Activated T-cell treated with anti-CD3 and anti-CD28 coated beads, Interleukin-2, amount 50 U/mL, for 72 hours (primary cell): ENCODE results near the gene USP36. TPM values are rescaled to one million over a fixed set of nuclear protein-coding genes. Genes with fewer than 3 reads are reported as not detected.

Source experiments
- ATAC-seq, 2 donors: fragments of 150-1000 bp; cut with Tn5 transposase; replicated peaks in 1 of 2; 2 replicates each; pipeline ENCODE4 v1.10.0; 2021; ENCODE audit warnings: moderate library complexity in 2 of 2, mild to moderate bottlenecking in 1 of 2
- DNase-seq, 2 donors: peaks; one replicate each; pipeline ENCODE4 v3.0.0; 2021 to 2022; ENCODE audit warnings: mixed read lengths in 1 of 2
- H3K27ac Mint-ChIP-seq: one replicate; pipeline ENCODE4 v1.8.0; 2022; ENCODE audit warnings: mild to moderate bottlenecking, moderate library complexity, mixed read lengths
- H3K27me3 Mint-ChIP-seq: one replicate; pipeline ENCODE4 v1.8.0; 2022; ENCODE audit warnings: low read depth, mixed read lengths
- H3K36me3 Mint-ChIP-seq, 2 donors: one replicate each; pipeline ENCODE4 v1.8.0; 2022; ENCODE audit warnings: mixed read lengths in 2 of 2, mild to moderate bottlenecking in 1 of 2; ENCODE audit not compliant: insufficient read depth in 2 of 2
- H3K4me1 Mint-ChIP-seq: one replicate; pipeline ENCODE4 v1.8.0; 2022; ENCODE audit warnings: low read depth, mixed read lengths
- H3K4me3 Mint-ChIP-seq, 2 donors: one replicate each; pipeline ENCODE4 v1.8.0; 2022; ENCODE audit warnings: mild to moderate bottlenecking in 2 of 2, mixed read lengths in 2 of 2, moderate library complexity in 2 of 2
- H3K9me3 Mint-ChIP-seq, 2 donors: one replicate each; pipeline ENCODE4 v1.8.0; 2022; ENCODE audit warnings: mixed read lengths in 2 of 2
- total RNA-seq, 2 donors: library from RNA; stranded (reverse); gene quantifications; one replicate each; pipeline ENCODE4 v1.2.3, GENCODE V29; 2022

The USP36 gene
- total RNA-seq, 2 donors from 2014 or later = 113 to 124 TPM

DNA sequence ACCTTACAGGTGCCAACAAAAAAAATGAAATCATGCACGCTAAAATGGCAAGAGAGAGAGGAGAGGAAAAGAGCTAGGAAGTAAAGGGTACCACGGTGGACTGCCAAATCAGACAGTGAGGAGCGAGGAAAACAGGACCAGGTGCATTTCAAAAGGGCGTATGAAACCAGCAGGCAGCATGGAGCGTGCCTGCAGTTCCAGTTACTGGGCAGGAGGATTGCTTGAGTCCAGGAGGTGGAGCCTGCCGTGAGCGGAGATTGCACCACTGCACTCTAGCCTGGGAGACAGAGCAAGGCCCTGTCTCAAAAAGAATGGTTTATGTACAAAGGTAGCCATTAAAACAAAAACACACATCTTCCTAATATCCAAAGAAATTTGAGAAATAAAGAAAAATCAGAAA is 16.4 kb downstream of the USP36 start:
- peaks cover 40% of the 10 kb centered on the region for H3K4me1 Mint-ChIP-seq
- no peak for ATAC-seq
- H3K9me3 Mint-ChIP-seq = no peaks in the 10 kb centered on the region
- H3K27ac Mint-ChIP-seq = peak overlapping the region; percentile 47
- DNase-seq = no peak
- no peak overlapping the region for H3K4me3 Mint-ChIP-seq
- H3K36me3 Mint-ChIP-seq = peaks cover 15 to 35% of the 10 kb centered on the region in 2 donors
- H3K27me3 Mint-ChIP-seq = no peaks in the 10 kb centered on the region

DNA sequence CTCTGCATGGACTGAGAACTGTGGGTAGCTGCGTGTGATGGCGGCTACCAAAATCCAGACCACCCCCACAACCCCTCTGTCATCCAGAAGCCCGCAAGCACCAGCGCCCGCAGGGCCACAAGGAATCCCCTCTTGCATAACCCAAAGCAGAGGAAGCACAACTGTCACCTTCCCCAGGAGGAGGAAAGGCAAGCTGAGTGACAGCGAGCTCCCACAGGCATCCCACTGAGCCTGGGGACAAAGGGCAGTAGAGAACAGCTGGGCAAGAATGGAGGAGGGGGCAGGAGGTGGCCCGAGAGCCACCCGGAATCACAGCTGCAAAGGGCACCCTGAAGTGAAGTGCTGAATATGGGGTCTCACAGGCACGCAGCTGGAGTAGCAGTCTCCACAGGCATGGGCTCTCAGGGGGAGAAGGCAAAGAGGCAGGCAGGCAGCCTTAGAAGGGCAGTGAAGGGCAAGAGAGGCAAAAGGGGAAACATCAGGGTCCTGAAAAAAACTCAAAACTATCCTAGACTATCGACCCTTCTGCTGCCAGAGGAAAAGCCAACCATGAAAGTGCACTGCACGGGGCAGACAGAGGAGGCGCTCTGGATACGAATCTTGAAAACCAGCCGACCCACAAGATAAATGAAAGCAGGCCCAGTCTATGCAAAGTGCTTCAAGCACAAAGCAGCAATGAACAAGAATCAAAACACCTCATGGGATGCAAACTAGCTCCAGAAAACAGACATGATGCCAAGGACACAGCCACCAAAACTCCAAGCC is 17.1 kb downstream of the USP36 start:
- no peaks in the 10 kb centered on the region for H3K9me3 Mint-ChIP-seq
- H3K27ac Mint-ChIP-seq = peak overlapping the region; percentile 47
- peaks cover 21 to 41% of the 10 kb centered on the region in 2 donors for H3K36me3 Mint-ChIP-seq
- H3K27me3 Mint-ChIP-seq = no peaks in the 10 kb centered on the region
- ATAC-seq (no peak), DNase-seq (no peak)
- no peak overlapping the region for H3K4me3 Mint-ChIP-seq
- H3K4me1 Mint-ChIP-seq = peaks cover 46% of the 10 kb centered on the region

DNA sequence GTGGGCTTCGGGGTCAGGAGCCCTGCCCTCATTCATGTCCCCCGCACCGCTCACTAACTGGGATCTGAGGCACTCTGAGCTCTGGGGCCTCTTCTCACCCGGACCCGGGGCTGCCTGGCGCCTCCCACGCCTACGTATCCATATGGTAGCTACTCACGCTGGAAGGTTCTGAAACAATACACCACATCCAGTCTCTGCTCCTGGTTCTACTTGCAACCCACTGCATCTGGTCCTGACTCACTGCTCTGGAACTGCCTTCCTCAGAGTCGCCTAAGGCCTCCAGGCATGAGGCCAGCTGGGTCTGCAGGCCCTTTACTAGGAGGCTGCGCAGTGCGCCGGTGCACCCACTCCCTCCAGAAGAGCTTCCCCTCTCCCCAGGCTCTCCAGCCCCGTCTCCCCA is 18.1 kb downstream of the USP36 start:
- Mint-ChIP-seq H3K27me3 (no peaks in the 10 kb centered on the region), H3K4me1 (peaks cover 51% of the 10 kb centered on the region), H3K36me3 (peaks cover 21 to 39% of the 10 kb centered on the region in 2 donors), H3K9me3 (no peaks in the 10 kb centered on the region), H3K27ac (no peak overlapping the region), H3K4me3 (no peak overlapping the region)
- no peak for ATAC-seq
- no peak for DNase-seq

DNA sequence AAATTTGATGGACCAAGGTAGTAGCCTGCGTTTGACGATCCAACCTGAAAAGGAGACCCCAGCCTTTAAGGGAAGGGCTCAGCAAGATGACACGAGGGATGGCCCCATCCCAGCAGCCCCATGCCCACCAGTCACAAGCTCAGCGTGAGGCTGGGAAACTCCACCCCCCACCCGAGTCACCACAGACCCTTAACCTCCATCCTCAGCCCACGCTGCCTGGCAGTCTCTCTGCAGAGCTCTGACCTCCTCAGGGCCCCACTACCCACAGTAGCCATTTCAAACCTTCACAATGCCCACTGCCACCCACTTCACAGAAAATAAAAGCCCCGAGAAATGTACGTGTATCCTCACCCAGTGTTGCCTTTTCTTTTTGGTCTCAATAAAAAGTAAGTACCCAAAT is 18.7 kb downstream of the USP36 start:
- H3K27me3 Mint-ChIP-seq = no peaks in the 10 kb centered on the region
- no peaks in the 10 kb centered on the region for H3K9me3 Mint-ChIP-seq
- DNase-seq (no peak), ATAC-seq (no peak)
- H3K4me1 Mint-ChIP-seq = peaks cover 57% of the 10 kb centered on the region
- H3K36me3 Mint-ChIP-seq = peaks cover 24 to 41% of the 10 kb centered on the region in 2 donors
- no peak overlapping the region for H3K27ac Mint-ChIP-seq
- no peak overlapping the region for H3K4me3 Mint-ChIP-seq

DNA sequence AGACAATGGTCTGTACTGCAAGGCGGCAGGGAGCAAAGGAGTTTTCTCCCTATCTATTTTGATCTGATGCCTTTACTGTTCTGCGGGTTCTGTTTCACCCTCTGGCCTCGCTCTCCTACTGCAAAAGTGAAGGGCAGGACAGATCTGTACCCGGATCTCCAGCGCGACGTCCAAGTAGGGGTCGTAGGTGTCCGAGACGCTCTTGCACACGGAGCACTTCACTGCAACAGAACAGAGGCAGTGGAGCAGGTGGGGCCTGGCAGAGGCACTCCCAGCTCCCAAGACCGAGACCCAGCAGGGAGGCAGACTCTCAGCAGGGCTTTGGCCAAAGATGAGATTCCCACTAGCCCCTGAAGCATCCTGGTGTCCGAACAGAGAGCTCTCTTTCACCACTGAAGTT is 19.8 kb downstream of the USP36 start:
- DNase-seq (no peak), ATAC-seq (no peak)
- H3K27me3 Mint-ChIP-seq = no peaks in the 10 kb centered on the region
- H3K9me3 Mint-ChIP-seq = no peaks in the 10 kb centered on the region
- H3K4me1 Mint-ChIP-seq = peaks cover 62% of the 10 kb centered on the region
- H3K4me3 Mint-ChIP-seq = peak overlapping the region in 1 of 2 donors; percentile 6
- H3K27ac Mint-ChIP-seq = no peak overlapping the region
- peaks cover 27 to 45% of the 10 kb centered on the region in 2 donors for H3K36me3 Mint-ChIP-seq

DNA sequence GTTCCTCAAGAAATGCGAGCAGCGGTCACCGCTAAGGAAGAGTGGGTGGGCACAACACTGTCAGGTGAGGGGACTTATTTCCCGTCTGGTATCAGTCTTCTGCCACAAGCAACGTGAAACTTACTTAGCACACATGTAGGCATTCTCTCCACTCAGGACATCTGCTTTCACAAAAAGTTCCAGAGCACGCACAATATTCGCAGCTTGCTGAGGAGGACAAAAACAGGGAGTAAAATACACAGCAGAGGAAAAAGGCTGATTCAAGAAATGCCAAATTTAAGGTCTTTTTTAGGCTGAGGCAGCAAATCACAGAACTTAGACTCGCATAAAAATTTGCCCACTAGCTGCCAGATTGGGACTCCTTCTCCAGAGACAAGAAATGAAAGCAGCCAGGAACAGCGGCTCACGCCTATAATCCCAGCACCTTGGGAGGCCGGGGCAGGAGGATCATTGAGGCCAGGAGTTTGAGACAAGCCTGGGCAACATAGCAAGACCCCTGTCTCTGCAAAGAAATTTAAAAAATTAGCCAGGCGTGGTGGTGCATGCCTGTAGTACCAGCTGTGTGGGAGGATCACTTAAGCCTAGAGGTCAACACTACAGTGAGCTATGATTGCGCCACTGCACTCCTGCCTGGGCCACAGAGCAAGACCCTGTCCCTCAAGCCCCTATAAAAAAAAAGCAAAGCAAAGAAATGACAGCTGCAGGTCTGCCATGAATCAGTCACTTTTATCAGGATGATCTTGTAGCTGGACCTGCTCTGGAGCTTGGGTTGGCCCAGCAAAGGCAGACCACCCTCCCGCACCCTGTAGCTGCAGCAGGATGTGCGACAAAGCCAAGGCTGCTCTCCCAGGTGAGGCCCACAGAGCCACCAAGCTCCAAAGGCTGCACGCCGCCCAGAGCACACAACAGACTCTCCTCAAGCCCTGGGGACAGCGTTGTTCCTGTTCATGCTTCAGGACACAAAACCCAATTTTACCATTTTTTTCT is 20.5 kb downstream of the USP36 start:
- peak overlapping the region; percentile 78 for H3K27ac Mint-ChIP-seq
- ATAC-seq = no peak
- peak overlapping the region; percentile 70 to 71 for H3K4me3 Mint-ChIP-seq
- H3K27me3 Mint-ChIP-seq = no peaks in the 10 kb centered on the region
- peaks cover 27 to 43% of the 10 kb centered on the region in 2 donors for H3K36me3 Mint-ChIP-seq
- no peaks in the 10 kb centered on the region for H3K9me3 Mint-ChIP-seq
- H3K4me1 Mint-ChIP-seq = peaks cover 61% of the 10 kb centered on the region
- DNase-seq = no peak

DNA sequence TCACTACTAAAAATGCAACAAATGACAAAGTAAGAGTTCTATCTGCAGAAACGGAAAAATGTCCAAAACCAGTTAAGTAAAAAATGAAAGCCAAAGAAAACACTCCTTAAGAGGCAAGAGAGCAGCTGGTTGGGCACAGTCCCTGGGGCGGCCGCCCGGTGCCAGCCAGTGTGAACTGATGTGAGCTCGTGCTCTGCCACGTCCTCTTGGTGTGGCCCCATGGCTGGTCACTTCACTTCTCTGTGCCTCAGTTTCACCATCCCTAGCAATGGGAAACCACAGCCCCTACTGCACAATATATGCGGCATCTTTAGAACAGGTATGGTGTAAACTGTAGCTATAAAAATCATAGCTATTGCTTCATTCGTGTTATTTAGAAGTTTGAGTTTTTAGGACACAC is 21.2 kb downstream of the USP36 start:
- H3K36me3 Mint-ChIP-seq = peaks cover 27 to 45% of the 10 kb centered on the region in 2 donors
- peaks cover 55% of the 10 kb centered on the region for H3K4me1 Mint-ChIP-seq
- H3K4me3 Mint-ChIP-seq = peak overlapping the region; percentile 70 to 71
- no peaks in the 10 kb centered on the region for H3K27me3 Mint-ChIP-seq
- ATAC-seq (no peak), DNase-seq (peak in 1 of 2 donors; percentile 24)
- H3K27ac Mint-ChIP-seq = peak overlapping the region; percentile 78
- H3K9me3 Mint-ChIP-seq = no peaks in the 10 kb centered on the region

DNA sequence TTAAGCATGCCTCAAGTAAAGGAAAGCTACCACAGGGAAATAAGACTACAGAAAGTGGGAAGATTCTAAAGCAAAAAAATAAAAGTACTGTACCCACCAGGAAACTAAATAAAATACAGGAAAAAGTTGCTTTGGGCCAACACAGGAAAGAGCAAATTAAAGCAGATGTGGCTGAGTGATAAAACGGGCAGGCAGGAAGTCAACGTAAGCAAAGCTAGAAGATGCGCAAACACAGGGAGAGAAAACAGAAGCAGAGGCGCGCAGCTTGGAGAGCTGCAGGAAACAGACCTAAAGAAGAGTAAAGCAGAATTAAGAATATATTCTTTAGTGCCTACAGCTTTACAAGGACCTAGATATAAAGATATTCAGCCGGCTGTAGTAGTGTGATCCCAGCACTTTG is 21.7 kb downstream of the USP36 start:
- H3K4me3 Mint-ChIP-seq = peak overlapping the region; percentile 70 to 71
- DNase-seq (peak; percentile 36 to 55), ATAC-seq (peak in 1 of 2 donors; percentile 12)
- H3K27me3 Mint-ChIP-seq = no peaks in the 10 kb centered on the region
- H3K36me3 Mint-ChIP-seq = peaks cover 24 to 49% of the 10 kb centered on the region in 2 donors
- H3K9me3 Mint-ChIP-seq = no peaks in the 10 kb centered on the region
- H3K4me1 Mint-ChIP-seq = peaks cover 55% of the 10 kb centered on the region
- H3K27ac Mint-ChIP-seq = peak overlapping the region; percentile 78

DNA sequence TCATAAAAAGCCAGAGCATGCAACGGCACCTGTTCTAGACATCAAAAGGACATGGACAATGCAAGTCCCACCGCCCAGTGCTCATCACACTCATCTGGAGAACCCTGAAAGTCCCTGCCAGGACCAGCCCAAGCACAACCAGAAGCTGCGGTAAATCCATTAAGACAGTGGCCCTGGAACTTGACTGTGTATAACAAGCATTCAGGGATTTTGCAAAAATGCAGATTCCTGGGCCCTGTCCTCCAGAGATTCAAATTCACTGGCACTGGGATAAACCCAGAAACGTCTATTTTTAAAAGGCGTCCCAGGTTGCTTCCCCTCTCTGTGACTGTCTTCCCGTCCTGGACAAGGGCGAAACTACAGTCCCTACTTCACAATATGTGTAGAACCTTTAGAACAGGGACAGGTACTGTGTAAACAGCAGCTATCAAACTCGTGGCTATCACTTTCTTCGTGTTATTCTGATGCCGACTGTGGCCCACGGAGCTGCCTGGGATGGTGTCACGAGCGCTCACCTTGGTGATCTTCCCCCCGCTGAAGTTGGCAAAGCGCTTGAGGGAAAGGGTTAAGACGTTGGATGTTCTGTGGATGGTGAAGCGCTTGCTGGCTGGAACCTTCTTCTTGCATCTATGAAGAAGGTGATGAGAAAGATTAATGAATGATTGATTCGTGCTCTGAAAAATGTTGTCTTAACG is 22.3 kb downstream of the USP36 start:
- ATAC-seq (no peak), DNase-seq (no peak)
- Mint-ChIP-seq H3K27me3 (no peaks in the 10 kb centered on the region), H3K9me3 (no peaks in the 10 kb centered on the region), H3K36me3 (peaks cover 21 to 48% of the 10 kb centered on the region in 2 donors), H3K4me3 (peak overlapping the region; percentile 70 to 71), H3K27ac (peak overlapping the region; percentile 78), H3K4me1 (peaks cover 57% of the 10 kb centered on the region)

DNA sequence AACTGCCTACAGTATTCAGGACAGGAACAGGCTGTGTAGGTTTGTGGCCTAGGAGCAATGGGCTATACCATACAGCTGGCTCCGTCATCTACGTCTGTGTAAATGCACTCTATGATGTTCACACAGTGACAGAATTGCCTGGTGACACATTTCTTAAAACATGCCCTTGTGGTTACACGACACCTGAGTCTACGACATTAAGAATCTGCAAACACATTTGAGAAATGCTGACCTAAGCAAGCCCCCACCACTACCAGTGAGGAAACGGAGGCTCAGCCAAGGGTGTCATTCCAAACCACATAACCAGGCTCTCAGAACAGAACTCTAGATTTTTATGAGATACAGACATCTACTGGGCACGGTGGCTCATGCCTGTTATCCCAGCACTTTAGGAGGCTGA is 23.5 kb downstream of the USP36 start:
- H3K27ac Mint-ChIP-seq = peak overlapping the region; percentile 61
- H3K4me3 Mint-ChIP-seq = peak overlapping the region; percentile 53 to 68
- no peaks in the 10 kb centered on the region for H3K9me3 Mint-ChIP-seq
- no peaks in the 10 kb centered on the region for H3K27me3 Mint-ChIP-seq
- peaks cover 56% of the 10 kb centered on the region for H3K4me1 Mint-ChIP-seq
- peak; percentile 79 to 83 for DNase-seq
- peaks cover 17 to 47% of the 10 kb centered on the region in 2 donors for H3K36me3 Mint-ChIP-seq
- peak; percentile 96 to 98 for ATAC-seq

DNA sequence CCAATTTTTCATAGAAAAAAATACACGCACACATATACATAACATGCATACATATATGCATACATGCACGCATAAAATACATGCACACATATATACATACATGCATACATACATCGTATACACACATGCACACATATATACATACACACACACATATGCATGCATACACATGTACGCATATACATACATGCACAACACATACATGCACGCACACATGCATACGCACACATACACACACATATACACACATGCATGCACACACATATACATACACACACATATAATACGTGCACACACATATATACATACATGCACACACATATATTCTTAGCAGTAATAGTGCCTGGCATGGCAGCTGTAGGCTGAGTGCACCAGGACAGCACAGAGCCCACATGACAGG is 24.9 kb downstream of the USP36 start:
- peaks cover 20 to 45% of the 10 kb centered on the region in 2 donors for H3K36me3 Mint-ChIP-seq
- no peaks in the 10 kb centered on the region for H3K9me3 Mint-ChIP-seq
- H3K27ac Mint-ChIP-seq = no peak overlapping the region
- H3K27me3 Mint-ChIP-seq = no peaks in the 10 kb centered on the region
- peaks cover 49% of the 10 kb centered on the region for H3K4me1 Mint-ChIP-seq
- no peak for DNase-seq
- H3K4me3 Mint-ChIP-seq = no peak overlapping the region
- no peak for ATAC-seq

DNA sequence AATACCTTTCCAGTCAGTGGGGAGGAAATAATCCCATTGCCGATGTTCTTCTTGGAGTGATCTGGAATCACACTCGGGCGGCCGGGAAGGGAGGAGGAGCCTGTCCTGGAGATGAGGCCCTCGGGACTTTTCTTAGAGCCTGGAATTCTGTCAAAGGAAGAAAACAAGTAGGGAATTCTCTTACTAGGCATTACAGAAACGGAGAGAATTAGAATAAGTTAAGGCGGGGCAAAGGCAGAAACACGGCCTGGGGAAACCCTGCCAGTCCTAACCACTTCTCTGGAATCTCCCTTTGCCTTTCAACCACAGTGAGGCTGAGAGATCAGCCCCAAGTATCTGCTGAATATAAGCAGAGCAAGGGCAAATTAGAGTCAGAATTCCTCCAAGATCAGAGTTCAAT is 27.8 kb downstream of the USP36 start:
- DNase-seq = no peak
- Mint-ChIP-seq H3K4me1 (peaks cover 34% of the 10 kb centered on the region), H3K4me3 (peak overlapping the region in 1 of 2 donors; percentile 39), H3K27me3 (no peaks in the 10 kb centered on the region), H3K27ac (peak overlapping the region; percentile 67), H3K9me3 (no peaks in the 10 kb centered on the region), H3K36me3 (peaks cover 11 to 36% of the 10 kb centered on the region in 2 donors)
- ATAC-seq = no peak
